Measurements from ENCODE around the gene MAP3K15. TPM values are rescaled to one million over a fixed set of nuclear protein-coding genes. Genes with fewer than 3 reads are reported as not detected.

MAP3K15 gene
- total RNA-seq, 1 experiment from 2014 or later: 3.8 TPM

DNA sequence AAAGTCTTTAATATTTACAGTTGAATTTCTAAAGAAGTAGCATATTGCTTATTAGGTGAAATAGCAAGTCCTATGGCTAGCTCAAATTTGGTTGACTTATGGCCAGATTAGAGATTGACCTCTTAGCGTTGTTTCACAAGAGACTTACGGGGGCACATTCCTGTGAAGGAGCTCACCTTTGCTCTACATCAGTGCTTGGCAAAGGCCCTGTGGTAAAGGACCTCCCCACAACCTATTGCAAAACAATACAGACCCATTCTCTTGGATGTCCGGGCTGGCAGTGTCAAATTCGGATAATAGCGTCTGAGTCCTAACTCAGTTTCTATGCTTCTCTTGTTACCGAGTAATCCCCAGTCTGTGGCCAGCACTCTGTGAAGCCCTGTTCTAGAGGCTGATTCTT lies 160.7 kb downstream of the MAP3K15 start:
- Mint-ChIP-seq H3K27me3 (ENCODE audit: low read depth) (no peaks in the 10 kb centered on the region), H3K9me3 (no peaks in the 10 kb centered on the region), H3K36me3 (peaks cover 73% of the 10 kb centered on the region), H3K27ac (no peak overlapping the region), H3K4me1 (no peaks in the 10 kb centered on the region), H3K4me3 (no peak overlapping the region)
- DNase-seq (ENCODE audit: low spot score) (no peak), ATAC-seq (no peak)
- no peak for TF ChIP-seq CREB1 (CRISPR knock-in tag; IDR thresholded peaks at IDR 0.05)
- TF ChIP-seq SMAD3 (CRISPR knock-in tag; IDR thresholded peaks at IDR 0.05; ENCODE audit: borderline replicate concordance): no peak
- TF ChIP-seq GTF2I (CRISPR knock-in tag; conservative IDR thresholded peaks at IDR 0.05): no peak
- TF ChIP-seq ETV6 (CRISPR knock-in tag; IDR thresholded peaks at IDR 0.05): no peak
- TF ChIP-seq ESRRA (CRISPR knock-in tag; IDR thresholded peaks at IDR 0.05; ENCODE audit: borderline replicate concordance): no peak
- no peak for TF ChIP-seq FOXJ3 (CRISPR knock-in tag; IDR thresholded peaks at IDR 0.05; ENCODE audit: borderline replicate concordance)
- TF ChIP-seq, protein P1, sequence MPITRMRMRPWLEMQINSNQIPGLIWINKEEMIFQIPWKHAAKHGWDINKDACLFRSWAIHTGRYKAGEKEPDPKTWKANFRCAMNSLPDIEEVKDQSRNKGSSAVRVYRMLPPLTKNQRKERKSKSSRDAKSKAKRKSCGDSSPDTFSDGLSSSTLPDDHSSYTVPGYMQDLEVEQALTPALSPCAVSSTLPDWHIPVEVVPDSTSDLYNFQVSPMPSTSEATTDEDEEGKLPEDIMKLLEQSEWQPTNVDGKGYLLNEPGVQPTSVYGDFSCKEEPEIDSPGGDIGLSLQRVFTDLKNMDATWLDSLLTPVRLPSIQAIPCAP (CRISPR knock-in tag; IDR thresholded peaks at IDR 0.05): no peak
- TF ChIP-seq ZBTB21 (CRISPR knock-in tag; IDR thresholded peaks at IDR 0.05; ENCODE audit: borderline replicate concordance): no peak
- TF ChIP-seq NFE2L1 (CRISPR knock-in tag; IDR thresholded peaks at IDR 0.05): no peak
- TF ChIP-seq, protein P2, sequence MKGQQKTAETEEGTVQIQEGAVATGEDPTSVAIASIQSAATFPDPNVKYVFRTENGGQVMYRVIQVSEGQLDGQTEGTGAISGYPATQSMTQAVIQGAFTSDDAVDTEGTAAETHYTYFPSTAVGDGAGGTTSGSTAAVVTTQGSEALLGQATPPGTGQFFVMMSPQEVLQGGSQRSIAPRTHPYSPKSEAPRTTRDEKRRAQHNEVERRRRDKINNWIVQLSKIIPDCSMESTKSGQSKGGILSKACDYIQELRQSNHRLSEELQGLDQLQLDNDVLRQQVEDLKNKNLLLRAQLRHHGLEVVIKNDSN (CRISPR knock-in tag; IDR thresholded peaks at IDR 0.05): no peak
- no peak for TF ChIP-seq SMAD4 (CRISPR knock-in tag; IDR thresholded peaks at IDR 0.05)
- TF ChIP-seq, protein P3, sequence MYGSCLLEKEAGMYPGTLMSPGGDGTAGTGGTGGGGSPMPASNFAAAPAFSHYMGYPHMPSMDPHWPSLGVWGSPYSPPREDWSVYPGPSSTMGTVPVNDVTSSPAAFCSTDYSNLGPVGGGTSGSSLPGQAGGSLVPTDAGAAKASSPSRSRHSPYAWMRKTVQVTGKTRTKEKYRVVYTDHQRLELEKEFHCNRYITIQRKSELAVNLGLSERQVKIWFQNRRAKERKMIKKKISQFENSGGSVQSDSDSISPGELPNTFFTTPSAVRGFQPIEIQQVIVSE (CRISPR knock-in tag; IDR thresholded peaks at IDR 0.05; ENCODE audit: borderline replicate concordance): no peak
- TF ChIP-seq ELF4 (CRISPR knock-in tag; IDR thresholded peaks at IDR 0.05; ENCODE audit: low read depth): no peak
- no peak for TF ChIP-seq RORB (CRISPR knock-in tag; IDR thresholded peaks at IDR 0.05)
- TF ChIP-seq CREM (CRISPR knock-in tag; IDR thresholded peaks at IDR 0.05): no peak
- TF ChIP-seq SP1 (CRISPR knock-in tag; conservative IDR thresholded peaks at IDR 0.05): no peak
- TF ChIP-seq, protein P4, sequence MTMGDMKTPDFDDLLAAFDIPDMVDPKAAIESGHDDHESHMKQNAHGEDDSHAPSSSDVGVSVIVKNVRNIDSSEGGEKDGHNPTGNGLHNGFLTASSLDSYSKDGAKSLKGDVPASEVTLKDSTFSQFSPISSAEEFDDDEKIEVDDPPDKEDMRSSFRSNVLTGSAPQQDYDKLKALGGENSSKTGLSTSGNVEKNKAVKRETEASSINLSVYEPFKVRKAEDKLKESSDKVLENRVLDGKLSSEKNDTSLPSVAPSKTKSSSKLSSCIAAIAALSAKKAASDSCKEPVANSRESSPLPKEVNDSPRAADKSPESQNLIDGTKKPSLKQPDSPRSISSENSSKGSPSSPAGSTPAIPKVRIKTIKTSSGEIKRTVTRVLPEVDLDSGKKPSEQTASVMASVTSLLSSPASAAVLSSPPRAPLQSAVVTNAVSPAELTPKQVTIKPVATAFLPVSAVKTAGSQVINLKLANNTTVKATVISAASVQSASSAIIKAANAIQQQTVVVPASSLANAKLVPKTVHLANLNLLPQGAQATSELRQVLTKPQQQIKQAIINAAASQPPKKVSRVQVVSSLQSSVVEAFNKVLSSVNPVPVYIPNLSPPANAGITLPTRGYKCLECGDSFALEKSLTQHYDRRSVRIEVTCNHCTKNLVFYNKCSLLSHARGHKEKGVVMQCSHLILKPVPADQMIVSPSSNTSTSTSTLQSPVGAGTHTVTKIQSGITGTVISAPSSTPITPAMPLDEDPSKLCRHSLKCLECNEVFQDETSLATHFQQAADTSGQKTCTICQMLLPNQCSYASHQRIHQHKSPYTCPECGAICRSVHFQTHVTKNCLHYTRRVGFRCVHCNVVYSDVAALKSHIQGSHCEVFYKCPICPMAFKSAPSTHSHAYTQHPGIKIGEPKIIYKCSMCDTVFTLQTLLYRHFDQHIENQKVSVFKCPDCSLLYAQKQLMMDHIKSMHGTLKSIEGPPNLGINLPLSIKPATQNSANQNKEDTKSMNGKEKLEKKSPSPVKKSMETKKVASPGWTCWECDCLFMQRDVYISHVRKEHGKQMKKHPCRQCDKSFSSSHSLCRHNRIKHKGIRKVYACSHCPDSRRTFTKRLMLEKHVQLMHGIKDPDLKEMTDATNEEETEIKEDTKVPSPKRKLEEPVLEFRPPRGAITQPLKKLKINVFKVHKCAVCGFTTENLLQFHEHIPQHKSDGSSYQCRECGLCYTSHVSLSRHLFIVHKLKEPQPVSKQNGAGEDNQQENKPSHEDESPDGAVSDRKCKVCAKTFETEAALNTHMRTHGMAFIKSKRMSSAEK (CRISPR knock-in tag; IDR thresholded peaks at IDR 0.05; ENCODE audit: borderline replicate concordance): no peak
- no peak for TF ChIP-seq NFATC4 (CRISPR knock-in tag; IDR thresholded peaks at IDR 0.05)
- TF ChIP-seq, protein P5, sequence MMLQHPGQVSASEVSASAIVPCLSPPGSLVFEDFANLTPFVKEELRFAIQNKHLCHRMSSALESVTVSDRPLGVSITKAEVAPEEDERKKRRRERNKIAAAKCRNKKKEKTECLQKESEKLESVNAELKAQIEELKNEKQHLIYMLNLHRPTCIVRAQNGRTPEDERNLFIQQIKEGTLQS (CRISPR knock-in tag; conservative IDR thresholded peaks at IDR 0.05): no peak
- no peak for TF ChIP-seq ZNF396 (CRISPR knock-in tag; IDR thresholded peaks at IDR 0.05; ENCODE audit: borderline replicate concordance)
- CTCF ChIA-PET: no interaction called here
- POLR2A ChIA-PET: no interaction called here

DNA sequence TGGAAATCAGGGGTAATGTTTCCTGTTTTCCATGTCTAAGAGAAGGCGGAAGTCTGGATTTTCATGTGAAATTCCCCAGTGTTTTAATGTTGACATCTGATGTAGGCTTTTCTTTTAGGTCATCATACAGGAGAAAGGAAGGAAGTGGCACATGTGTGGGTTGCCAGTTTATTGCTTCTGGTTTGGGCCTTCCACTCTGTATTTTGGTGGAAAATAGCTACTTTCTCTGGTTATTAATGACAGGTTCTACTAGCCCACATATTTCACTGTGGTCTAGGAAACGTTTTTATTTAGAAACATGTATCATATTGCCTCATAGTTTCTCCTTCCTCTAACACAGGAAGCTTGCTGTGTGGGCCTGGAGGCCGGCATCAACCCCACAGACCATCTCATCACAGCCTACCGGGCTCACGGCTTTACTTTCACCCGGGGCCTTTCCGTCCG lies 164.3 kb downstream of the MAP3K15 start:
- CTCF ChIA-PET: no interaction called here
- DNase-seq (ENCODE audit: low spot score) (no peak), ATAC-seq (no peak)
- H3K4me3 Mint-ChIP-seq: no peak overlapping the region
- H3K4me1 Mint-ChIP-seq: no peaks in the 10 kb centered on the region
- POLR2A ChIA-PET: no interaction called here
- peaks cover 46% of the 10 kb centered on the region for H3K36me3 Mint-ChIP-seq
- H3K9me3 Mint-ChIP-seq: no peaks in the 10 kb centered on the region
- H3K27ac Mint-ChIP-seq: no peak overlapping the region
- H3K27me3 Mint-ChIP-seq (ENCODE audit: low read depth): no peaks in the 10 kb centered on the region
- TF ChIP-seq, protein P5 (CRISPR knock-in tag; conservative IDR thresholded peaks at IDR 0.05): no peak
- TF ChIP-seq GABPB1 (CRISPR knock-in tag; IDR thresholded peaks at IDR 0.05) (no peak), TCF7 (CRISPR knock-in tag; IDR thresholded peaks at IDR 0.05; ENCODE audit: low read depth) (no peak), SOX15 (CRISPR knock-in tag; IDR thresholded peaks at IDR 0.05) (no peak), NR3C1 (CRISPR knock-in tag; conservative IDR thresholded peaks at IDR 0.05; ENCODE audit: low read depth) (no peak), ATF1 (CRISPR knock-in tag; IDR thresholded peaks at IDR 0.05) (no peak)
- TF ChIP-seq, protein P1 (CRISPR knock-in tag; IDR thresholded peaks at IDR 0.05): no peak
- TF ChIP-seq, protein P6, sequence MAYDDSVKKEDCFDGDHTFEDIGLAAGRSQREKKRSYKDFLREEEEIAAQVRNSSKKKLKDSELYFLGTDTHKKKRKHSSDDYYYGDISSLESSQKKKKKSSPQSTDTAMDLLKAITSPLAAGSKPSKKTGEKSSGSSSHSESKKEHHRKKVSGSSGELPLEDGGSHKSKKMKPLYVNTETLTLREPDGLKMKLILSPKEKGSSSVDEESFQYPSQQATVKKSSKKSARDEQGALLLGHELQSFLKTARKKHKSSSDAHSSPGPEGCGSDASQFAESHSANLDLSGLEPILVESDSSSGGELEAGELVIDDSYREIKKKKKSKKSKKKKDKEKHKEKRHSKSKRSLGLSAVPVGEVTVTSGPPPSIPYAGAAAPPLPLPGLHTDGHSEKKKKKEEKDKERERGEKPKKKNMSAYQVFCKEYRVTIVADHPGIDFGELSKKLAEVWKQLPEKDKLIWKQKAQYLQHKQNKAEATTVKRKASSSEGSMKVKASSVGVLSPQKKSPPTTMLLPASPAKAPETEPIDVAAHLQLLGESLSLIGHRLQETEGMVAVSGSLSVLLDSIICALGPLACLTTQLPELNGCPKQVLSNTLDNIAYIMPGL (CRISPR knock-in tag; IDR thresholded peaks at IDR 0.05): no peak
- TF ChIP-seq, protein P3 (CRISPR knock-in tag; IDR thresholded peaks at IDR 0.05; ENCODE audit: borderline replicate concordance): no peak

Data from WTC11 (cell line).